PC-3 (cell line): ENCODE data around the gene SLC9A3. TPM values are rescaled to one million over a fixed set of nuclear protein-coding genes. Genes with fewer than 3 reads are reported as not detected.

Experiments used
- ATAC-seq: fragments of 200-7000 bp; cut with Tn5 transposase; 2 replicates; pipeline ENCODE4 v1.9.1; 2020; ENCODE audit warnings: mild to moderate bottlenecking, moderate library complexity
- BruUV-seq: library from RNA; stranded (reverse); fragments of 400-500 nt; replicated peaks from 2 replicates; lab custom pipeline; 2021; lab: Mats Ljungman, UMichigan
- CTCF ChIA-PET: fragments of 300-600 bp; sonication (Branson Sonifier 250); formaldehyde crosslinking; loops from one replicate; lab custom pipeline; 2022; ENCODE audit warnings: antibody characterized with exemption; lab: Charles Lee
- POLR2A ChIA-PET: fragments of 300-600 bp; sonication (Branson Sonifier 250); formaldehyde crosslinking; loops from one replicate; lab custom pipeline; 2022; ENCODE audit warnings: antibody characterized with exemption; ENCODE audit not compliant: unreplicated experiment; lab: Charles Lee
- DNase-seq: peaks from one replicate; pipeline ENCODE4 v3.0.0-alpha.2; 2015
- H2AFZ ChIP-seq: fragments of 300-600 bp; sonication (generic); 2 replicates; pipeline ENCODE4 v1.6.0; 2016; ENCODE audit warnings: antibody characterized with exemption, low read length
- H3F3A ChIP-seq: fragments of 300-600 bp; sonication (generic); one replicate; pipeline ENCODE4 v1.6.0; 2017; ENCODE audit warnings: antibody characterized with exemption, low read length, control low read depth, mild to moderate bottlenecking; ENCODE audit not compliant: unreplicated experiment
- H3K27ac ChIP-seq: fragments of 300-600 bp; sonication (generic); 2 replicates; pipeline ENCODE4 v1.5.1; 2016; ENCODE audit warnings: mild to moderate bottlenecking, low read length
- H3K27me3 ChIP-seq: fragments of 300-600 bp; sonication (generic); 2 replicates; pipeline ENCODE4 v1.6.1; 2016; ENCODE audit warnings: low read length, mixed read lengths
- H3K36me3 ChIP-seq: fragments of 300-600 bp; sonication (generic); 2 replicates; pipeline ENCODE4 v1.6.1; 2016; ENCODE audit warnings: low read depth, mixed run types, low read length, mixed read lengths
- H3K4me1 ChIP-seq: fragments of 300-600 bp; sonication (generic); 2 replicates; pipeline ENCODE4 v1.5.1; 2016; ENCODE audit warnings: low read length; ENCODE audit not compliant: insufficient read depth
- H3K4me2 ChIP-seq: fragments of 300-600 bp; sonication (generic); 2 replicates; pipeline ENCODE4 v1.6.0; 2016; ENCODE audit warnings: low read length
- H3K4me3 ChIP-seq: fragments of 300-600 bp; sonication (generic); 2 replicates; pipeline ENCODE4 v1.5.1; 2016; ENCODE audit warnings: mild to moderate bottlenecking, low read length, mixed read lengths
- H3K79me2 ChIP-seq: fragments of 300-600 bp; sonication (generic); 2 replicates; pipeline ENCODE4 v1.6.1; 2017; ENCODE audit warnings: low read length, mixed read lengths
- H3K9ac ChIP-seq: fragments of 300-600 bp; sonication (generic); 2 replicates; pipeline ENCODE4 v1.6.0; 2016; ENCODE audit warnings: mild to moderate bottlenecking, low read length
- H3K9me2 ChIP-seq: fragments of 300-600 bp; sonication (generic); replicated peaks from 2 replicates; pipeline ENCODE4 v1.6.1; 2016; ENCODE audit warnings: mixed run types, low read length, mixed read lengths
- H3K9me3 ChIP-seq: fragments of 300-600 bp; sonication (generic); 2 replicates; pipeline ENCODE4 v1.6.1; 2016; ENCODE audit warnings: low read length, mixed read lengths
- H4K20me1 ChIP-seq: fragments of 300-600 bp; sonication (generic); 2 replicates; pipeline ENCODE4 v1.6.1; 2016; ENCODE audit warnings: low read length, mixed read lengths
- EZH2 ChIP-seq: fragments of 300-600 bp; sonication (generic); IDR thresholded peaks from one replicate; pipeline ENCODE4 v1.6.1; 2017; ENCODE audit warnings: antibody characterized with exemption, mild to moderate bottlenecking, low read length; ENCODE audit not compliant: unreplicated experiment
- EZH2phosphoT487 ChIP-seq: fragments of 300-600 bp; sonication (generic); IDR thresholded peaks from 2 replicates; pipeline ENCODE4 v1.6.1; 2018; ENCODE audit warnings: mild to moderate bottlenecking, antibody characterized with exemption, low read length, borderline replicate concordance
- intact Hi-C: fragments of 100-400 bp; cut with micrococcal nuclease; formaldehyde crosslinking; loops from 2 replicates; pipeline ENCODE4 v1.9.0; 2023
- total RNA-seq: library from RNA; depleted of rRNA; stranded (reverse); fragments of >200 nt; gene quantifications from 2 replicates; pipeline ENCODE4 v1.2.3, GENCODE V29; 2014
- TF ChIP-seq, protein P1 (sequence below): fragments of 300-600 bp; sonication (generic); conservative IDR thresholded peaks from 2 replicates; pipeline ENCODE4 v1.5.1; 2017; ENCODE audit warnings: antibody characterized with exemption, low read depth, mild to moderate bottlenecking, low read length

Gene SLC9A3
- total RNA-seq, 1 experiment from 2014 or later, result 4.9 TPM

DNA sequence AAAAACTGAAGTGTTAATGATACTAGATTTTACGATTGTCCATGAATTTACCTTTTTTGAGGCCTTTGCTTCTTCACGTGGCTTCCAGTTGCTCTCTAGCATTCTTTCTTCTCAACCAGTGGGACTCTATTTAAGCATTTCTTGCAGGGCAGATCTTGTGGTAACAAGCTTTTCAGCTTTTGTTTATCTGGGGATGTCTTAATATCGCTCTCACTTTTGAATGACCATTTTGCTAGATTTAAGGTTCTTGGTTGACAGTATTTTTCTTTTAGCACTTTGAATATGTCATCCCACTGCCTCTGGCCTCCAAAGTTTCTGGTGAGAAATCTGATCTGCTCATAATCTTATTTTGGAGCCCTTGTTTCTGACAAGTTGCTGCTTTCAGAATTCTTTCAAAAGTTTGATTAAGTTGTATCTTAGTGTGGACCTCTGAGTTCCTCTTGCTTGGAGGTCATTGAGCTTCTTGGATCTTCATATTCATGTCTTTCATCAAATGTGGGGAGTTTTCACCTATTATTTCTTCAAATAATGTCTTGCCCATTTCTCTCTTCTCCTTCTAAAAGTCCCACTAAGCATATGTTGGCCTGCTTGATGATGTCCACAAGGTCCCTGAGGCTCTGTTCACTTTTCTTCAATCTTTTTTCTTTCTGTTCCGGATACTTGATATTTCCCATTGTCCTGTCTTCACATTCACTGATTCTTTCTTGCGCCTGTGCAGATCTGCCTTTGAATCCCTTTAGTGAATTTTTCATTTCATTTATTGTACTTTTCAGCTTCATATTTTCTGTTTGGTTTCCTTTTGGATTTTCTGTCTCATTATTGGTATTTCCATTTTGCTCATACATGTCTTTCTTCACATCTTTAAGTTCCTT is 72.4 kb downstream of the SLC9A3 start:
- H3K9me2 ChIP-seq, result no peaks in the 10 kb centered on the region
- TF ChIP-seq EZH2 (no peak), EZH2phosphoT487 (no peak)
- TF ChIP-seq, protein P1, sequence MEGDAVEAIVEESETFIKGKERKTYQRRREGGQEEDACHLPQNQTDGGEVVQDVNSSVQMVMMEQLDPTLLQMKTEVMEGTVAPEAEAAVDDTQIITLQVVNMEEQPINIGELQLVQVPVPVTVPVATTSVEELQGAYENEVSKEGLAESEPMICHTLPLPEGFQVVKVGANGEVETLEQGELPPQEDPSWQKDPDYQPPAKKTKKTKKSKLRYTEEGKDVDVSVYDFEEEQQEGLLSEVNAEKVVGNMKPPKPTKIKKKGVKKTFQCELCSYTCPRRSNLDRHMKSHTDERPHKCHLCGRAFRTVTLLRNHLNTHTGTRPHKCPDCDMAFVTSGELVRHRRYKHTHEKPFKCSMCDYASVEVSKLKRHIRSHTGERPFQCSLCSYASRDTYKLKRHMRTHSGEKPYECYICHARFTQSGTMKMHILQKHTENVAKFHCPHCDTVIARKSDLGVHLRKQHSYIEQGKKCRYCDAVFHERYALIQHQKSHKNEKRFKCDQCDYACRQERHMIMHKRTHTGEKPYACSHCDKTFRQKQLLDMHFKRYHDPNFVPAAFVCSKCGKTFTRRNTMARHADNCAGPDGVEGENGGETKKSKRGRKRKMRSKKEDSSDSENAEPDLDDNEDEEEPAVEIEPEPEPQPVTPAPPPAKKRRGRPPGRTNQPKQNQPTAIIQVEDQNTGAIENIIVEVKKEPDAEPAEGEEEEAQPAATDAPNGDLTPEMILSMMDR, result no peak
- BruUV-seq, result no TSS peak
- intact Hi-C loops, result no loop called here
- H3K9ac ChIP-seq, result no peak overlapping the region
- no peak overlapping the region for H3K27ac ChIP-seq
- H3K4me1 ChIP-seq, result no peaks in the 10 kb centered on the region
- H3K27me3 ChIP-seq, result no peaks in the 10 kb centered on the region
- H2AFZ ChIP-seq, result no peak overlapping the region
- no peak overlapping the region for H3K4me3 ChIP-seq
- DNase-seq (no peak), ATAC-seq (no peak)
- no peaks in the 10 kb centered on the region for H3F3A ChIP-seq
- ChIA-PET POLR2A (no interaction called here), CTCF (no interaction called here)
- peaks cover 53% of the 10 kb centered on the region for H3K79me2 ChIP-seq
- no peak overlapping the region for H3K4me2 ChIP-seq
- peaks cover 78% of the 10 kb centered on the region for H3K36me3 ChIP-seq
- no peaks in the 10 kb centered on the region for H4K20me1 ChIP-seq
- H3K9me3 ChIP-seq, result peaks cover 14% of the 10 kb centered on the region

DNA sequence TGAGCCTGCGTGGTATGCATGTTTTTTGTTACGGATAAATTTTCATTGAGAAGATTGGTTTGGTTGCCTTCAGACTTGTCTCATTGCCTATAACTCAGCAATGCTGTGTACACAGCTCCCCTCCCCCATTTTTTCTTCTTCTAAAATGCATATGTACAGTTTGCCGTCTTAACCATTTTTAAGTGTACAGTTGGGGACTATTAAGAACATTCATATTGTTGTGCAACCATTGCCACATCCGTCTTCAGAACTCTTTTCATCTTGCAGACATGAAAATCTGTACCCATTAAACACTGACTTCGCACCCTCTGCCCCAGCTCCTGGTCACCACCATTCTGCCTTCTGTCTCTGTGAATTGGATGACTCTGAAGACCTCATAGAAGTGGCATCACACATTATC is 75.1 kb downstream of the SLC9A3 start:
- DNase-seq, result no peak
- H3K4me1 ChIP-seq, result peaks cover 9% of the 10 kb centered on the region; the same call in 1 of the 2 replicates
- no peak overlapping the region for H3K4me2 ChIP-seq
- H3K9ac ChIP-seq, result no peak overlapping the region
- no peaks in the 10 kb centered on the region for H3K27me3 ChIP-seq
- peaks cover 48% of the 10 kb centered on the region for H3K79me2 ChIP-seq
- H3F3A ChIP-seq, result no peaks in the 10 kb centered on the region
- ChIA-PET CTCF (no interaction called here), POLR2A (no interaction called here)
- H3K4me3 ChIP-seq, result no peak overlapping the region
- TF ChIP-seq EZH2 (no peak), EZH2phosphoT487 (no peak)
- TF ChIP-seq, protein P1, result no peak
- no peaks in the 10 kb centered on the region for H3K9me2 ChIP-seq
- H3K9me3 ChIP-seq, result peaks cover 14% of the 10 kb centered on the region
- H3K27ac ChIP-seq, result no peak overlapping the region
- H4K20me1 ChIP-seq, result no peaks in the 10 kb centered on the region
- no peak for ATAC-seq
- peaks cover 76% of the 10 kb centered on the region for H3K36me3 ChIP-seq
- H2AFZ ChIP-seq, result no peak overlapping the region
- no TSS peak for BruUV-seq
- intact Hi-C loops, result loop anchor here (10.0 kb wide), 1 partner anchor 166 kb away; the partner anchor contains the start of gene CEP72

DNA sequence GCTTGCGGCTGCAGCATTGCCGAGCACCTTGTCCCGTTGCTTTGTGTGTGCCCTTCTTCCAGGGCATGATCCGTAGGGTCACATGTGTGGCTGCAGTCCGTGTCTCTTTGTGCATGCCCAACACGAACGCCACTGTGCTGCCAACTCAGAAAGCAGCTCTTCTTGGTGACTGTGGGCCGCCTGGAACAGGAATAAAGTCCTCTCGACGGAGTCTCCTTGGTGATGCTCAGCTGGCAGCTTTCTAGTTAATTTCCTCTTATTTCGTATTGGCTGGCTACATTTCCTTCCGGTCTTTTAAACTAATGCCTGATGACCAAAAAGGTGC is 75.5 kb downstream of the SLC9A3 start:
- TF ChIP-seq, protein P1, result no peak
- TF ChIP-seq EZH2phosphoT487 (no peak), EZH2 (no peak)
- Histone ChIP-seq H3K9me3 (peaks cover 14% of the 10 kb centered on the region), H4K20me1 (no peaks in the 10 kb centered on the region), H3K27ac (no peak overlapping the region), H3K36me3 (peaks cover 73% of the 10 kb centered on the region), H3K4me2 (no peak overlapping the region), H3F3A (no peaks in the 10 kb centered on the region), H3K27me3 (no peaks in the 10 kb centered on the region), H3K4me3 (no peak overlapping the region), H3K4me1 (peaks cover 10% of the 10 kb centered on the region; the same call in 1 of the 2 replicates), H3K9ac (no peak overlapping the region), H3K79me2 (peaks cover 48% of the 10 kb centered on the region), H2AFZ (no peak overlapping the region), H3K9me2 (no peaks in the 10 kb centered on the region)
- DNase-seq, result no peak
- ChIA-PET CTCF (no interaction called here), POLR2A (no interaction called here)
- ATAC-seq, result no peak
- no TSS peak for BruUV-seq
- intact Hi-C loops, result loop anchor here (10.0 kb wide), 1 partner anchor 166 kb away; the partner anchor contains the start of gene CEP72
